Endothelial cell of umbilical vein (primary cell): ENCODE data around the gene CBFA2T3.

Experiments
- CTCF ChIP-seq, 2 donors: IDR thresholded peaks; 1 replicate in 1 of 2; 2 replicates in 1 of 2; pipeline ENCODE4 v1.5.1; 2011; ENCODE audit warnings: low read length in 2 of 2, mild to moderate bottlenecking in 2 of 2, moderate library complexity in 2 of 2, control low read depth in 1 of 2, inconsistent platforms in 1 of 2, low read depth in 1 of 2; ENCODE audit not compliant: insufficient read depth in 1 of 2; ENCODE audit errors: extremely low read depth in 1 of 2
- POLR2A ChIP-seq: IDR thresholded peaks from 2 replicates; pipeline ENCODE4 v1.6.1; 2012; ENCODE audit warnings: low read depth, mild to moderate bottlenecking, control low read depth, low read length

DNA sequence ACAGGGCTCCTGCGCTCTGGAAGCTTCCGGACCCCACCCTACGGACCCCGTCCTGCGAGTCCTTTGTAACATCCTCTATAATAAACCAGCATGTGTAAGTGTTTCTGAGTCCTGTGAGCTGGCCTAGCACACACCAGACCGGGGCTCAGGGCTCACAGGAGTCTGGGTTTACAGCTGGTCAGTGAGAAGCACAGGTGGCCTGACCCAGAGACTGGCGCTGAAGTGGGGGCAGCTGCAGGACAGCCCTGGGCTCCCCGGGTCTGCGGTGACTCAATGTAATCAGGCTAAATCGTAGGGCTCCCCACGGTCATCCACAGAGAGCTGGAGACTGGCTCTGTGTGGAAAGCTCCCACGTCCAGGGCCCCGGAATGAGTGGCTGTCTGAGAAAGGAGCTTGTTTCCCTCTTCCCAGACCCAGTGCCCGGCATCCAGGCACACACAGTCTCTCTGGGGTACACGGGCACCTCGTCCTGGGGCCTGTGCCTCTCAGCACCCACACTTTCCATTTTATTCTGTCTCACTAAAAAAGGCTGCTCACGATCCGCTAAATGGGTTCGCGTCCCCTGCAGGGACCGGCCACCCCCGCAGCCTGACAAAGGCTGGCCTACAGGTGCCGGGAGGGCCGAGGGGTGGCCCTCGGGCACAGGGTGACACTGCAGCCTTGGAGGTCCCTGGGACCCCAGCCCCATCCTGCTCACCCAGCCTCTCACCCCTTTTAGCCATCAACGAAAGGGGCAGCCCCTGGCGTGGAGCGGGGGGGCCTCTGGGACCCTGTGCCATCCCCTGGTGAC is 18.9 kb upstream of the CBFA2T3 start:
- no peak for TF ChIP-seq CTCF (IDR thresholded peaks at IDR 0.05; ENCODE audit: extremely low read depth in 1 of 2, insufficient read depth in 1 of 2, low read depth in 1 of 2, low read length in 2 of 2)
- no peak for TF ChIP-seq POLR2A
